ENCODE results near the gene PRKD2. TPM values are rescaled to one million over a fixed set of nuclear protein-coding genes. Genes with fewer than 3 reads are reported as not detected.

Gene PRKD2
- total RNA-seq (100 to 1,000 TPM in 4 of 7 donors, 10 to 100 TPM in 3; 76.3 to 127 (median 115) TPM), polyA plus RNA-seq (100 to 1,000 TPM in 2 of 3 donors, 10 to 100 TPM in 1; 63.4 to 132 (median 105) TPM)
- long read RNA-seq, donor 1, partial matches to known transcripts, result 22 of 26 reads
- long read RNA-seq, donor 1, other reads (novel, unspliced or antisense), result 0 of 26 reads
- long read RNA-seq, donor 2, partial matches to known transcripts, result 0 of 7 reads
- long read RNA-seq, donor 2, other reads (novel, unspliced or antisense), result 0 of 7 reads

- peak within 1 kb of the TSS; percentile 87 to 98 (median 96) for H3K27ac ChIP-seq
- peak within 1 kb of the TSS; percentile 55 to 93 (median 77) for H3K4me3 ChIP-seq
- peak; percentile 81 to 89 (median 85) for TF ChIP-seq POLR2AphosphoS5 (IDR thresholded peaks at IDR 0.05)
- no peak for TF ChIP-seq POLR2A (IDR thresholded peaks at IDR 0.05)
- TF ChIP-seq CTCF (IDR thresholded peaks at IDR 0.05 in 8 of 11, conservative IDR thresholded peaks at IDR 0.05 in 3 of 11), result peak in 2 of 11 experiments; percentile 7 to 11
- 0 to 2% (median 1%) methylated on average over 18 to 52 of the region's 52 CpGs for WGBS, 5 donors
- DNase-seq, result peak; percentile 97
- H3K9me3 ChIP-seq, result no peaks in the 10 kb centered on the region
- intact Hi-C loops (cut with DNase I; ENCODE audit: low total_unique reads), result no loop called here
- H3K27me3 ChIP-seq (replicated peaks in 1 of 7), result no peaks in the 10 kb centered on the region
- peaks cover 46 to 93% (median 85%) of the 10 kb centered on the region in 6 donors for H3K4me1 ChIP-seq
- H3K36me3 ChIP-seq, result peaks cover 0 to 46% (median 31%) of the 10 kb centered on the region in 6 donors
Observed at GRCh38 chr19:46717034-46717715, at the start of gene PRKD2. Gene PRKD2, minus strand, starts transcription at chr19:46717114. Its CDS starts 744 bp downstream, at chr19:46716370.

GRCh38 chr19:46764817-46765291, 47.9 kb upstream of the PRKD2 start:
- TF ChIP-seq POLR2A (IDR thresholded peaks at IDR 0.05) (no peak), POLR2AphosphoS5 (IDR thresholded peaks at IDR 0.05) (peak in 1 of 3 donors; percentile 20), CTCF (IDR thresholded peaks at IDR 0.05 in 8 of 11, conservative IDR thresholded peaks at IDR 0.05 in 3 of 11) (no peak)
- Histone ChIP-seq H3K27ac (peak overlapping the region in 2 of 8 donors; percentile 37 to 44), H3K4me1 (peaks cover 0 to 14% (median 0%) of the 10 kb centered on the region in 6 donors), H3K9me3 (no peaks in the 10 kb centered on the region), H3K27me3 (replicated peaks in 1 of 7) (no peaks in the 10 kb centered on the region), H3K36me3 (no peaks in the 10 kb centered on the region), H3K4me3 (no peak overlapping the region)
- WGBS, 5 donors, result 68 to 77% (median 73%) methylated on average over 11 of the region's 11 CpGs
- intact Hi-C loops (cut with DNase I; ENCODE audit: low total_unique reads), result no loop called here
- DNase-seq, result no peak

- no peak overlapping the region for H3K4me3 ChIP-seq
- WGBS, 5 donors, result 78 to 95% (median 86%) methylated on average over 6 of the region's 6 CpGs
- TF ChIP-seq CTCF (IDR thresholded peaks at IDR 0.05 in 8 of 11, conservative IDR thresholded peaks at IDR 0.05 in 3 of 11) (no peak), POLR2A (IDR thresholded peaks at IDR 0.05) (no peak), POLR2AphosphoS5 (IDR thresholded peaks at IDR 0.05) (no peak)
- no peak overlapping the region for H3K27ac ChIP-seq
- no peaks in the 10 kb centered on the region for H3K9me3 ChIP-seq
- no peak for DNase-seq
- H3K36me3 ChIP-seq, result peaks cover 0 to 13% (median 0%) of the 10 kb centered on the region in 6 donors
- intact Hi-C loops (cut with DNase I; ENCODE audit: low total_unique reads), result no loop called here
- peaks cover 3 to 21% (median 4%) of the 10 kb centered on the region in 6 donors for H3K4me1 ChIP-seq
- H3K27me3 ChIP-seq (replicated peaks in 1 of 7), result no peaks in the 10 kb centered on the region
Observed at GRCh38 chr19:46762245-46762890, 45.5 kb upstream of the PRKD2 start.

All from spleen (tissue), 13 donors.